Ovary (tissue), 3 donors: ENCODE results near the gene NT5DC3.

Experiments used
- EP300 ChIP-seq: sonication (generic); formaldehyde crosslinking; IDR thresholded peaks from one replicate; pipeline ENCODE4 v1.6.1; 2017; ENCODE audit warnings: antibody characterized with exemption
- TF ChIP-seq, protein P1 (sequence below), 3 donors: fragments of 450-650 bp in 2 of 3; fragments of 200-600 bp in 1 of 3; IDR thresholded peaks; one replicate each; pipeline versions ENCODE4 v1.5.1 to v1.8.0; 2016 to 2022; ENCODE audit warnings: antibody characterized with exemption in 3 of 3, mild to moderate bottlenecking in 1 of 3
- donor health status: DM: no; HTN: no; CAD: no.

GRCh38 chr12:103886195-103886797 is 45.3 kb upstream of the NT5DC3 start:
- no peak for TF ChIP-seq EP300
- TF ChIP-seq, protein P1, sequence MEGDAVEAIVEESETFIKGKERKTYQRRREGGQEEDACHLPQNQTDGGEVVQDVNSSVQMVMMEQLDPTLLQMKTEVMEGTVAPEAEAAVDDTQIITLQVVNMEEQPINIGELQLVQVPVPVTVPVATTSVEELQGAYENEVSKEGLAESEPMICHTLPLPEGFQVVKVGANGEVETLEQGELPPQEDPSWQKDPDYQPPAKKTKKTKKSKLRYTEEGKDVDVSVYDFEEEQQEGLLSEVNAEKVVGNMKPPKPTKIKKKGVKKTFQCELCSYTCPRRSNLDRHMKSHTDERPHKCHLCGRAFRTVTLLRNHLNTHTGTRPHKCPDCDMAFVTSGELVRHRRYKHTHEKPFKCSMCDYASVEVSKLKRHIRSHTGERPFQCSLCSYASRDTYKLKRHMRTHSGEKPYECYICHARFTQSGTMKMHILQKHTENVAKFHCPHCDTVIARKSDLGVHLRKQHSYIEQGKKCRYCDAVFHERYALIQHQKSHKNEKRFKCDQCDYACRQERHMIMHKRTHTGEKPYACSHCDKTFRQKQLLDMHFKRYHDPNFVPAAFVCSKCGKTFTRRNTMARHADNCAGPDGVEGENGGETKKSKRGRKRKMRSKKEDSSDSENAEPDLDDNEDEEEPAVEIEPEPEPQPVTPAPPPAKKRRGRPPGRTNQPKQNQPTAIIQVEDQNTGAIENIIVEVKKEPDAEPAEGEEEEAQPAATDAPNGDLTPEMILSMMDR (IDR thresholded peaks at IDR 0.05), result no peak
